ENCODE data around the gene APAF1. TPM values are rescaled to one million over a fixed set of nuclear protein-coding genes. Genes with fewer than 3 reads are reported as not detected.

The APAF1 gene
- total RNA-seq, 1 donor from 2014 or later, result 49.2 TPM

GRCh38 chr12:98701166-98701565 lies 56.1 kb downstream of the APAF1 start:
- no peaks in the 10 kb centered on the region for H3K27me3 Mint-ChIP-seq (ENCODE audit: low read depth, unreplicated experiment)
- H3K4me3 Mint-ChIP-seq (ENCODE audit: unreplicated experiment), result no peak overlapping the region
- H3K36me3 Mint-ChIP-seq (ENCODE audit: low read depth, unreplicated experiment), result peaks cover 2% of the 10 kb centered on the region
- Histone ChIP-seq H3K27ac (ENCODE audit: low read depth, low read length) (no peak overlapping the region), H3K79me2 (ENCODE audit: insufficient read depth, low read length) (no peaks in the 10 kb centered on the region), H3K36me3 (ENCODE audit: insufficient read depth, low read length) (peaks cover 9% of the 10 kb centered on the region), H3K9me3 (ENCODE audit: insufficient read depth, low read depth, low read length) (no peaks in the 10 kb centered on the region), H3K4me1 (ENCODE audit: insufficient read depth, low read length) (no peaks in the 10 kb centered on the region), H3K9ac (ENCODE audit: low read length) (no peak overlapping the region), H3K27me3 (ENCODE audit: insufficient read depth, low read length) (no peaks in the 10 kb centered on the region), H2AFZ (ENCODE audit: low read depth, low read length) (no peak overlapping the region), H3K4me3 (ENCODE audit: insufficient read depth, low read depth, low read length) (no peak overlapping the region), H4K20me1 (ENCODE audit: insufficient read depth, low read length) (peaks cover 9% of the 10 kb centered on the region), H3K4me2 (ENCODE audit: low read length) (no peak overlapping the region)
- H3K27ac Mint-ChIP-seq (ENCODE audit: unreplicated experiment), result no peak overlapping the region
- H3K9me3 Mint-ChIP-seq (ENCODE audit: unreplicated experiment), result no peaks in the 10 kb centered on the region
- TF ChIP-seq EZH2 (IDR thresholded peaks at IDR 0.05; ENCODE audit: insufficient read depth, low read length), result no peak
- TF ChIP-seq, protein P1, sequence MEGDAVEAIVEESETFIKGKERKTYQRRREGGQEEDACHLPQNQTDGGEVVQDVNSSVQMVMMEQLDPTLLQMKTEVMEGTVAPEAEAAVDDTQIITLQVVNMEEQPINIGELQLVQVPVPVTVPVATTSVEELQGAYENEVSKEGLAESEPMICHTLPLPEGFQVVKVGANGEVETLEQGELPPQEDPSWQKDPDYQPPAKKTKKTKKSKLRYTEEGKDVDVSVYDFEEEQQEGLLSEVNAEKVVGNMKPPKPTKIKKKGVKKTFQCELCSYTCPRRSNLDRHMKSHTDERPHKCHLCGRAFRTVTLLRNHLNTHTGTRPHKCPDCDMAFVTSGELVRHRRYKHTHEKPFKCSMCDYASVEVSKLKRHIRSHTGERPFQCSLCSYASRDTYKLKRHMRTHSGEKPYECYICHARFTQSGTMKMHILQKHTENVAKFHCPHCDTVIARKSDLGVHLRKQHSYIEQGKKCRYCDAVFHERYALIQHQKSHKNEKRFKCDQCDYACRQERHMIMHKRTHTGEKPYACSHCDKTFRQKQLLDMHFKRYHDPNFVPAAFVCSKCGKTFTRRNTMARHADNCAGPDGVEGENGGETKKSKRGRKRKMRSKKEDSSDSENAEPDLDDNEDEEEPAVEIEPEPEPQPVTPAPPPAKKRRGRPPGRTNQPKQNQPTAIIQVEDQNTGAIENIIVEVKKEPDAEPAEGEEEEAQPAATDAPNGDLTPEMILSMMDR (IDR thresholded peaks at IDR 0.05; ENCODE audit: insufficient read depth, low read depth, low read length), result no peak
- H3K4me1 Mint-ChIP-seq (ENCODE audit: low read depth, unreplicated experiment), result peaks cover 4% of the 10 kb centered on the region
- peak; percentile 39 for DNase-seq (ENCODE audit: low read depth)
- no peak for FAIRE-seq

GRCh38 chr12:98709022-98709421 lies 63.9 kb downstream of the APAF1 start:
- H3K4me2 ChIP-seq (ENCODE audit: low read length), result no peak overlapping the region
- H3K9ac ChIP-seq (ENCODE audit: low read length), result no peak overlapping the region
- H3K79me2 ChIP-seq (ENCODE audit: insufficient read depth, low read length), result no peaks in the 10 kb centered on the region
- Mint-ChIP-seq H3K27me3 (ENCODE audit: low read depth, unreplicated experiment) (no peaks in the 10 kb centered on the region), H3K4me3 (ENCODE audit: unreplicated experiment) (no peak overlapping the region), H3K9me3 (ENCODE audit: unreplicated experiment) (no peaks in the 10 kb centered on the region), H3K4me1 (ENCODE audit: low read depth, unreplicated experiment) (no peaks in the 10 kb centered on the region), H3K36me3 (ENCODE audit: low read depth, unreplicated experiment) (peaks cover 17% of the 10 kb centered on the region), H3K27ac (ENCODE audit: unreplicated experiment) (no peak overlapping the region)
- no peaks in the 10 kb centered on the region for H3K9me3 ChIP-seq (ENCODE audit: insufficient read depth, low read depth, low read length)
- peaks cover 13% of the 10 kb centered on the region for H3K36me3 ChIP-seq (ENCODE audit: insufficient read depth, low read length)
- no peak overlapping the region for H3K27ac ChIP-seq (ENCODE audit: low read depth, low read length)
- no peaks in the 10 kb centered on the region for H3K4me1 ChIP-seq (ENCODE audit: insufficient read depth, low read length)
- no peak overlapping the region for H3K4me3 ChIP-seq (ENCODE audit: insufficient read depth, low read depth, low read length)
- no peaks in the 10 kb centered on the region for H3K27me3 ChIP-seq (ENCODE audit: insufficient read depth, low read length)
- FAIRE-seq (no peak), DNase-seq (ENCODE audit: low read depth) (no peak)
- no peak overlapping the region for H2AFZ ChIP-seq (ENCODE audit: low read depth, low read length)
- H4K20me1 ChIP-seq (ENCODE audit: insufficient read depth, low read length), result no peaks in the 10 kb centered on the region
- TF ChIP-seq EZH2 (IDR thresholded peaks at IDR 0.05; ENCODE audit: insufficient read depth, low read length), result no peak
- TF ChIP-seq, protein P1 (IDR thresholded peaks at IDR 0.05; ENCODE audit: insufficient read depth, low read depth, low read length), result no peak

DNA sequence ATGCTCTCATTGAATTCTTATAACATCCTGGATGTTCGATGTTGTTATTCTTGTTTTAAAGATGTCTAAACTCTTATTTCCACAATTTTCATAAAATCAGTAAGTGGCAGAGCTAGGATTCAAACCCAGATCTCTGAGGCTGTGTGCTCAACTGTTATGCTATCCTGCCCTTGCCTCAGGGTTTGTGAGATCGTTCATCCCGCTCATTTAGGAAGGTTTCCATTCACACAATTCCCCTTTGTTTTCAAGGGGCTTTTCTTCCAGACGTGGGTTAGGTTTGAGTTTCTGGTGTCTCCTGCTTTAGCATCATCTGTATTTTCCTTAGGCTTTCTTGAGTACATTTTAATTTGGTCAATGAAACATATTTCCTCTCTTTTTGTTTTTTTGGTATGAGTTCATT lies 69.3 kb downstream of the APAF1 start:
- no peak for TF ChIP-seq EZH2 (IDR thresholded peaks at IDR 0.05; ENCODE audit: insufficient read depth, low read length)
- TF ChIP-seq, protein P1 (IDR thresholded peaks at IDR 0.05; ENCODE audit: insufficient read depth, low read depth, low read length), result no peak
- H2AFZ ChIP-seq (ENCODE audit: low read depth, low read length), result no peak overlapping the region
- no peak overlapping the region for H3K4me3 ChIP-seq (ENCODE audit: insufficient read depth, low read depth, low read length)
- H3K4me2 ChIP-seq (ENCODE audit: low read length), result no peak overlapping the region
- H3K4me3 Mint-ChIP-seq (ENCODE audit: unreplicated experiment), result no peak overlapping the region
- no peaks in the 10 kb centered on the region for H4K20me1 ChIP-seq (ENCODE audit: insufficient read depth, low read length)
- no peaks in the 10 kb centered on the region for H3K4me1 Mint-ChIP-seq (ENCODE audit: low read depth, unreplicated experiment)
- no peaks in the 10 kb centered on the region for H3K27me3 ChIP-seq (ENCODE audit: insufficient read depth, low read length)
- no peaks in the 10 kb centered on the region for H3K9me3 Mint-ChIP-seq (ENCODE audit: unreplicated experiment)
- H3K9me3 ChIP-seq (ENCODE audit: insufficient read depth, low read depth, low read length), result no peaks in the 10 kb centered on the region
- no peaks in the 10 kb centered on the region for H3K79me2 ChIP-seq (ENCODE audit: insufficient read depth, low read length)
- peaks cover 21% of the 10 kb centered on the region for H3K36me3 ChIP-seq (ENCODE audit: insufficient read depth, low read length)
- no peak for DNase-seq (ENCODE audit: low read depth)
- H3K27ac Mint-ChIP-seq (ENCODE audit: unreplicated experiment), result peak overlapping the region; percentile 23
- FAIRE-seq, result no peak
- H3K27ac ChIP-seq (ENCODE audit: low read depth, low read length), result no peak overlapping the region
- no peaks in the 10 kb centered on the region for H3K4me1 ChIP-seq (ENCODE audit: insufficient read depth, low read length)
- no peak overlapping the region for H3K9ac ChIP-seq (ENCODE audit: low read length)
- H3K27me3 Mint-ChIP-seq (ENCODE audit: low read depth, unreplicated experiment), result no peaks in the 10 kb centered on the region
- H3K36me3 Mint-ChIP-seq (ENCODE audit: low read depth, unreplicated experiment), result peaks cover 11% of the 10 kb centered on the region

Measured in astrocyte (in vitro differentiated cells and primary cell).